Gastrocnemius medialis (tissue), 4 donors: ENCODE measurements around the gene NSUN4.

Source experiments
- CTCF ChIP-seq, 5 experiments: fragments of 450-650 bp in 3 of 5; fragments of 200-600 bp in 2 of 5; sonication (generic) in 2 of 5; IDR thresholded peaks in 4 of 5; conservative IDR thresholded peaks in 1 of 5; 1 replicate in 4 of 5; 2 replicates in 1 of 5; pipeline ENCODE4 v1.5.1; 2016 to 2019; ENCODE audit warnings: antibody characterized with exemption in 5 of 5, mild to moderate bottlenecking in 3 of 5, moderate library complexity in 3 of 5
- POLR2A ChIP-seq, 2 donors: fragments of 450-650 bp; IDR thresholded peaks; one replicate each; pipeline ENCODE4 v1.6.1; 2017; ENCODE audit warnings: antibody characterized with exemption in 2 of 2, mild to moderate bottlenecking in 2 of 2, moderate library complexity in 2 of 2

GRCh38 chr1:46343351-46343695 is 2.7 kb downstream of the NSUN4 start:
- no peak for TF ChIP-seq CTCF (IDR thresholded peaks at IDR 0.05 in 4 of 5, conservative IDR thresholded peaks at IDR 0.05 in 1 of 5)
- no peak for TF ChIP-seq POLR2A (IDR thresholded peaks at IDR 0.05)
